ENCODE results near the gene OSBP.

DNA sequence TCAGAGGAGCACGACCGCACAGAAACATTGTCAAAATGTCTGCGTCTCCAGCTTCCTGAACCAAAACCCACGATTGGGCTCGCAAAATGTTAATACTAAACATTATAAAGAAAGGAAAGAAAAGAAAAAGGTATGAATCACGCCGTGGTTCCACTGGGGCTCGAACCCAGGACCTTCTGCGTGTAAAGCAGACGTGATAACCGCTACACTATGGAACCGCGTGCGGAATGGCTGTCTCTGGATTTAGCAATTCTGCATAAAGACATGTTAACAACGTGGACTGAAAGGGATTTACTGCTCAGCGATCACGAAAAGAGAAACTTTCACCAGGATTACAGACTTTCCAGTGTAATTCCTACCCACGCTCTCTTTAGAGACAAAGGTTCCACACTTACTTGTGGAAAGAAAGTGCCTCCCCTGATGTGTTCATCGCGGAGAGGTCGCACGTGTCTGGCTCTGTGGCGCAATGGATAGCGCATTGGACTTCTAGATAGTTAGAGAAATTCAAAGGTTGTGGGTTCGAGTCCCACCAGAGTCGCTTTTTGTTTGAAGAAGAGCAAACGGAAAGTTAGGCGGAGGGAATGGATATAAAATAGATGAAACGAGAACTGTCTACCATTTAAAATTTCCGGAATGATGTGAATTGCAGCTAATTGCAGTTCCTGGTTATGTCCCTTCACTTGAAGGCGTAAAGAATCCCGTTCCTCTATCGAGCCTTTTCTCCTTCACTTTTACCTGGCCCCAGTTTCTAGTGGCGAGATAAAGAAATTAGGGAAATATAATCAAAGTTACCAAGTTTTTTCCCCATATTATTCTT is 64.5 kb downstream of the OSBP start:
- no peak for TF ChIP-seq CTCF (IDR thresholded peaks at IDR 0.05; ENCODE audit: extremely low read depth in 1 of 2, insufficient read depth in 1 of 2, low read depth in 1 of 2, low read length in 2 of 2)
- TF ChIP-seq EZH2 (IDR thresholded peaks at IDR 0.05; ENCODE audit: borderline replicate concordance, low read depth, low read length, severe bottlenecking) = no peak
